Osteoblast (primary cell): ENCODE data around the gene ITM2C. TPM values are rescaled to one million over a fixed set of nuclear protein-coding genes. Genes with fewer than 3 reads are reported as not detected.

Experiments
- DNase-seq: peaks from one replicate; pipeline ENCODE4 v3.0.0; 2011; ENCODE audit warnings: low spot score, mixed read lengths; ENCODE audit not compliant: insufficient read length; ENCODE audit errors: missing footprints
- H2AFZ ChIP-seq: 2 replicates; pipeline ENCODE4 v1.6.0; 2011; ENCODE audit warnings: mild to moderate bottlenecking, low read length
- H3K27ac ChIP-seq: 2 replicates; pipeline ENCODE4 v1.5.1; 2011; ENCODE audit warnings: mild to moderate bottlenecking, low read depth, low read length, moderate library complexity
- H3K27me3 ChIP-seq: 2 replicates; pipeline ENCODE4 v1.6.0; 2012; ENCODE audit warnings: mild to moderate bottlenecking, control low read depth, inconsistent platforms, low read length, moderate library complexity; ENCODE audit not compliant: insufficient read depth
- H3K36me3 ChIP-seq: 2 replicates; pipeline ENCODE4 v1.5.1; 2011; ENCODE audit warnings: mild to moderate bottlenecking, low read length, control low read depth, moderate library complexity; ENCODE audit not compliant: insufficient read depth
- H3K4me1 ChIP-seq: 2 replicates; pipeline ENCODE4 v1.5.1; 2011; ENCODE audit warnings: mild to moderate bottlenecking, low read length, control low read depth, moderate library complexity; ENCODE audit not compliant: insufficient read depth
- H3K4me2 ChIP-seq: 2 replicates; pipeline ENCODE4 v1.6.0; 2011; ENCODE audit warnings: mild to moderate bottlenecking, low read length; ENCODE audit not compliant: insufficient read depth
- H3K4me3 ChIP-seq: fragments of 200-600 bp; sonication (generic); 3 replicates; pipeline ENCODE4 v1.5.1; 2012; ENCODE audit warnings: mild to moderate bottlenecking, low read length, inconsistent platforms; ENCODE audit not compliant: insufficient read depth
- H3K79me2 ChIP-seq: 2 replicates; pipeline ENCODE4 v1.6.0; 2012; ENCODE audit warnings: mild to moderate bottlenecking, low read length, control low read depth, inconsistent platforms; ENCODE audit not compliant: insufficient read depth
- H3K9me3 ChIP-seq: 2 replicates; pipeline ENCODE4 v1.5.1; 2011; ENCODE audit warnings: low read depth, low read length, control low read depth
- H4K20me1 ChIP-seq: 2 replicates; pipeline ENCODE4 v1.6.0; 2012; ENCODE audit warnings: mild to moderate bottlenecking, low read length, control low read depth; ENCODE audit not compliant: insufficient read depth
- total RNA-seq: library from RNA; depleted of rRNA; stranded (reverse); fragments of >200 nt; gene quantifications from 2 replicates; pipeline ENCODE4 v1.2.3, GENCODE V29; 2012
- TF ChIP-seq, protein P1 (sequence below): IDR thresholded peaks from 2 replicates; pipeline ENCODE4 v1.5.1; 2011; ENCODE audit warnings: mild to moderate bottlenecking, low read depth, low read length, moderate library complexity; ENCODE audit errors: extremely low read depth

Gene ITM2C
- total RNA-seq, 1 donor: 63.7 TPM

- Histone ChIP-seq H3K27ac (no peak within 1 kb of the TSS), H3K4me2 (no peak within 1 kb of the TSS), H3K4me1 (no peaks in the 10 kb centered on the region), H3K79me2 (no peaks in the 10 kb centered on the region), H3K36me3 (no peaks in the 10 kb centered on the region), H2AFZ (no peak within 1 kb of the TSS), H3K9me3 (no peaks in the 10 kb centered on the region), H4K20me1 (no peaks in the 10 kb centered on the region), H3K27me3 (peaks cover 30% of the 10 kb centered on the region), H3K4me3 (no peak within 1 kb of the TSS)
- DNase-seq: no peak
- TF ChIP-seq, protein P1, sequence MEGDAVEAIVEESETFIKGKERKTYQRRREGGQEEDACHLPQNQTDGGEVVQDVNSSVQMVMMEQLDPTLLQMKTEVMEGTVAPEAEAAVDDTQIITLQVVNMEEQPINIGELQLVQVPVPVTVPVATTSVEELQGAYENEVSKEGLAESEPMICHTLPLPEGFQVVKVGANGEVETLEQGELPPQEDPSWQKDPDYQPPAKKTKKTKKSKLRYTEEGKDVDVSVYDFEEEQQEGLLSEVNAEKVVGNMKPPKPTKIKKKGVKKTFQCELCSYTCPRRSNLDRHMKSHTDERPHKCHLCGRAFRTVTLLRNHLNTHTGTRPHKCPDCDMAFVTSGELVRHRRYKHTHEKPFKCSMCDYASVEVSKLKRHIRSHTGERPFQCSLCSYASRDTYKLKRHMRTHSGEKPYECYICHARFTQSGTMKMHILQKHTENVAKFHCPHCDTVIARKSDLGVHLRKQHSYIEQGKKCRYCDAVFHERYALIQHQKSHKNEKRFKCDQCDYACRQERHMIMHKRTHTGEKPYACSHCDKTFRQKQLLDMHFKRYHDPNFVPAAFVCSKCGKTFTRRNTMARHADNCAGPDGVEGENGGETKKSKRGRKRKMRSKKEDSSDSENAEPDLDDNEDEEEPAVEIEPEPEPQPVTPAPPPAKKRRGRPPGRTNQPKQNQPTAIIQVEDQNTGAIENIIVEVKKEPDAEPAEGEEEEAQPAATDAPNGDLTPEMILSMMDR: peak; percentile 14
These were observed 60.0 kb downstream of the ITM2C start, which contains the start of gene GPR55 for GRCh38 chr2:230924470-230925341. GPR55 (minus strand) TSS chr2:230925242; CDS start chr2:230910962, 14,280 bp downstream.

- Histone ChIP-seq H3K79me2 (no peaks in the 10 kb centered on the region), H3K27ac (no peak overlapping the region), H3K4me1 (no peaks in the 10 kb centered on the region), H4K20me1 (no peaks in the 10 kb centered on the region), H3K4me3 (no peak overlapping the region), H3K36me3 (no peaks in the 10 kb centered on the region), H3K4me2 (no peak overlapping the region), H3K9me3 (no peaks in the 10 kb centered on the region), H2AFZ (no peak overlapping the region), H3K27me3 (peaks cover 23% of the 10 kb centered on the region)
- no peak for DNase-seq
- TF ChIP-seq, protein P1: no peak
These were observed 60.7 kb downstream of the ITM2C start for GRCh38 chr2:230925443-230925878.

DNA sequence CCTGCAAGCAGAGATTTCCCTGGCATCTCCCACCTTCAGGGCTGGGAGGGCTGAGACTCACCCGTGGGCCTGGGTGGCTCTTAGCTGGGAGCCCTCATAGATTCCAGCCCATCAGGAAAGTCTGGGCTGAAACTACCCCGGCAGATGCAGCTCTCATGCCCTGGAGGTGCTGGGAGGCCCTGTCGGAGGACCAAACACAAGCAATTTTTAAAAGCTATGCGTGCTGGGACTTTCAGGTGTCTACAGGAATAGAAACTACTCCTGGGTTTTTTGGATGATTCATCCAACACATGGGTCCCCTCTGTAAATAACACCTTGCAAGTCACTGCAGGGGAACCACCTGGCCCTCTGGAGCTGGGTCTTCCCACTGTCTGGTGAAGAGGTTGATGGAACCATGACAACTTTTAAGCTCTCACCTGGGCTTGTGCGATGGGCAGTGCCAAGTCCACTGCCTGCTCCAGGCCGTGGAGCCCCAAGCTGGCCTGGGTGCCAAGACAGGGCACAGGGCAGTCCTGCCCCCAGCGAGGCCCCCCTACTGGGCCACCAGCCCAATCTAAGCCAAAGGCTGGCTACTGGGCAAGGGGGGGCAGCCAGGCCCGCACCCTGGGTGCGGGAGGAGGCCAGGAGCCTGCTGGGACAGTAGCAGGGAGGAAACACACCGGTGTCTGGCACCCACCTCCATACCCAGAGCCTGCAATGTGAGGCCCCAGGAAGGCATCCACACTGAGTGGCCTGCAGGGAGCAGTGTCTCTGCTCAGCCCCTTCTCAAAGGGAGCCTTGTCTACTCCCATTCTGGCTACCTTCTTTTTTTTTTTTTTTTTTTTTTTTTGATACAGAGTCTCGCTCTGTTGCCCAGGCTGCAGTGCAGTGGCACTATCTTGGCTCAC, 61.4 kb downstream of the ITM2C start:
- H3K4me2 ChIP-seq: no peak overlapping the region
- H3K27me3 ChIP-seq: peaks cover 17% of the 10 kb centered on the region
- H3K9me3 ChIP-seq: no peaks in the 10 kb centered on the region
- no peaks in the 10 kb centered on the region for H4K20me1 ChIP-seq
- TF ChIP-seq, protein P1: no peak
- H3K27ac ChIP-seq: no peak overlapping the region
- no peak for DNase-seq
- H3K4me1 ChIP-seq: no peaks in the 10 kb centered on the region
- H3K4me3 ChIP-seq: no peak overlapping the region
- no peak overlapping the region for H2AFZ ChIP-seq
- H3K79me2 ChIP-seq: no peaks in the 10 kb centered on the region
- no peaks in the 10 kb centered on the region for H3K36me3 ChIP-seq
